Hepatocyte (in vitro differentiated cells): Measurements from ENCODE around the gene WFDC8.
"Not testable (repeated sequence)": the region's sequence is repeated elsewhere in the genome, so short reads cannot be mapped to it uniquely, and the experiment has no call there.

Experiments
- EZH2 ChIP-seq: fragments of 200-600 bp; sonication (generic); IDR thresholded peaks from 2 replicates; pipeline ENCODE4 v1.6.1; 2016; ENCODE audit warnings: antibody characterized with exemption, mild to moderate bottlenecking, borderline replicate concordance
- EZH2phosphoT487 ChIP-seq: fragments of 200-600 bp; sonication (generic); IDR thresholded peaks from one replicate; pipeline ENCODE4 v1.6.1; 2018; ENCODE audit warnings: antibody characterized with exemption, mild to moderate bottlenecking, low read depth, moderate library complexity; ENCODE audit not compliant: unreplicated experiment, severe bottlenecking
- TF ChIP-seq, protein P1 (sequence below): fragments of 200-600 bp; sonication (generic); IDR thresholded peaks from 2 replicates; pipeline ENCODE4 v1.5.1; 2016; ENCODE audit warnings: antibody characterized with exemption, mild to moderate bottlenecking; ENCODE audit not compliant: poor library complexity

DNA sequence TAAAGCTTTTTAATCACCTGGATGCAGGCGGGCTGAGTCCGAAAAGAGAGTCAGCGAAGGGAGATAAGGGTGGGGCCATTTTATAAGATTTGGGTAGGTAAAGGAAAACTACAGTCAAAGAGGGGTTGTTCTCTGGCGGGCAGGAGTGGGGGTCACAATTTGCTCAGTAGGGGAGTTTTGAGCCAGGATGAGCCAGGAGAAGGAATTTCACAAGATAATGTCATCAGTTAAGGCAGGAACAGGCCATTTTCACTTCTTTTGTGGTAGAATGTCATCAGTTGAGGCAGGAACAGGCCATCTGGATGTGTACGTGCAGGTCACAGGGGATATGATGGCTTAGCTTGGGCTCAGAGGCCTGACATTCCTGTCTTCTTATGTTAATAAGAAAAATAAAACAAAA lies 5.2 kb upstream of the WFDC8 start:
- TF ChIP-seq, protein P1, sequence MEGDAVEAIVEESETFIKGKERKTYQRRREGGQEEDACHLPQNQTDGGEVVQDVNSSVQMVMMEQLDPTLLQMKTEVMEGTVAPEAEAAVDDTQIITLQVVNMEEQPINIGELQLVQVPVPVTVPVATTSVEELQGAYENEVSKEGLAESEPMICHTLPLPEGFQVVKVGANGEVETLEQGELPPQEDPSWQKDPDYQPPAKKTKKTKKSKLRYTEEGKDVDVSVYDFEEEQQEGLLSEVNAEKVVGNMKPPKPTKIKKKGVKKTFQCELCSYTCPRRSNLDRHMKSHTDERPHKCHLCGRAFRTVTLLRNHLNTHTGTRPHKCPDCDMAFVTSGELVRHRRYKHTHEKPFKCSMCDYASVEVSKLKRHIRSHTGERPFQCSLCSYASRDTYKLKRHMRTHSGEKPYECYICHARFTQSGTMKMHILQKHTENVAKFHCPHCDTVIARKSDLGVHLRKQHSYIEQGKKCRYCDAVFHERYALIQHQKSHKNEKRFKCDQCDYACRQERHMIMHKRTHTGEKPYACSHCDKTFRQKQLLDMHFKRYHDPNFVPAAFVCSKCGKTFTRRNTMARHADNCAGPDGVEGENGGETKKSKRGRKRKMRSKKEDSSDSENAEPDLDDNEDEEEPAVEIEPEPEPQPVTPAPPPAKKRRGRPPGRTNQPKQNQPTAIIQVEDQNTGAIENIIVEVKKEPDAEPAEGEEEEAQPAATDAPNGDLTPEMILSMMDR, result not testable (repeated sequence)
- TF ChIP-seq EZH2, EZH2phosphoT487: not testable (repeated sequence)
